K562 (cell line): ENCODE results near the gene CD19. TPM values are rescaled to one million over a fixed set of nuclear protein-coding genes. Genes with fewer than 3 reads are reported as not detected.

Source experiments
- CHD2 ChIP-seq: IDR thresholded peaks from 2 replicates; pipeline ENCODE4 v1.6.1; 2011; ENCODE audit warnings: low read depth, low read length
- CREB1 ChIP-seq, 2 experiments: sonication (generic) in 1 of 2; formaldehyde crosslinking in 1 of 2; IDR thresholded peaks; 2 replicates each; pipeline versions ENCODE4 v1.6.1 to v1.8.0; 2012 to 2022; ENCODE audit warnings: inconsistent platforms in 1 of 2, mild to moderate bottlenecking in 1 of 2, missing genetic modification reagents in 1 of 2, moderate library complexity in 1 of 2
- ERF ChIP-seq: fragments of 450-650 bp; formaldehyde crosslinking; IDR thresholded peaks from 2 replicates; pipeline ENCODE4 v1.4.0; 2020; ENCODE audit warnings: mild to moderate bottlenecking, mixed read lengths
- JUN ChIP-seq, 2 experiments: sonication (generic) in 1 of 2; formaldehyde crosslinking in 1 of 2; IDR thresholded peaks; 2 replicates each; pipeline versions ENCODE4 v1.6.1 to v1.8.0; 2012 to 2022; ENCODE audit warnings: borderline replicate concordance in 2 of 2, mild to moderate bottlenecking in 2 of 2, improper control_type of control experiment in 1 of 2, low read depth in 1 of 2, low read length in 1 of 2, missing genetic modification reagents in 1 of 2
- NRF1 ChIP-seq, 2 experiments: fragments of 450-650 bp; IDR thresholded peaks in 1 of 2; conservative IDR thresholded peaks in 1 of 2; 2 replicates each; pipeline ENCODE4 v1.6.1; 2014; ENCODE audit warnings: mild to moderate bottlenecking in 2 of 2
- SNIP1 ChIP-seq: fragments of 450-650 bp; IDR thresholded peaks from 2 replicates; pipeline ENCODE4 v1.7.1; 2017; ENCODE audit warnings: low read depth, mild to moderate bottlenecking
- SP1 ChIP-seq: sonication (generic); formaldehyde crosslinking; IDR thresholded peaks from 2 replicates; pipeline ENCODE4 v1.8.1; 2022; ENCODE audit warnings: mild to moderate bottlenecking, missing genetic modification reagents
- ZBED1 ChIP-seq: IDR thresholded peaks from 2 replicates; pipeline ENCODE4 v1.6.1; 2014
- ZFX ChIP-seq: sonication (generic); formaldehyde crosslinking; IDR thresholded peaks from 2 replicates; pipeline ENCODE4 v1.8.0; 2022; ENCODE audit warnings: mild to moderate bottlenecking, missing genetic modification reagents, moderate library complexity
- ZNF408 ChIP-seq: fragments of 250-450 bp; sonication (Bioruptor Pico); IDR thresholded peaks from 2 replicates; pipeline ENCODE4 v1.4.0; 2020; ENCODE audit warnings: low read depth, mild to moderate bottlenecking, moderate library complexity
- ZNF586 ChIP-seq: fragments of 450-650 bp; formaldehyde crosslinking; conservative IDR thresholded peaks from 2 replicates; pipeline ENCODE4 v1.4.0; 2020; ENCODE audit warnings: mild to moderate bottlenecking, moderate library complexity
- polyA plus RNA-seq, 8 experiments: library from polyadenylated mRNA; depleted of rRNA in 4 of 8; stranded (reverse) in 5 of 8; unstranded in 3 of 8; fragments of >200 nt; fragmentation: Nextera tagmentation in 2 of 8; fragmentation: Illumina TruSeq in 1 of 8; extraction: Ambion mirVana in 2 of 8; extraction: Trizol in 1 of 8; gene quantifications; 2 replicates each; pipeline versions ENCODE4 v1.2.1 to v1.2.3, GENCODE V29; 2011 to 2014; ENCODE audit warnings: inconsistent platforms in 1 of 8, missing spikeins in 1 of 8
- total RNA-seq, 7 experiments: library from RNA; depleted of rRNA in 6 of 7; stranded (reverse); fragments of >200 nt in 6 of 7; fragmentation: Illumina TruSeq in 2 of 7; extraction: Trizol in 2 of 7; gene quantifications; 2 replicates each; pipeline versions ENCODE4 v1.2.1 to v1.2.3, GENCODE V29; 2011 to 2021; ENCODE audit warnings: low replicate concordance in 1 of 7
- TF ChIP-seq, protein P1 (sequence below): sonication (generic); formaldehyde crosslinking; IDR thresholded peaks from 2 replicates; pipeline ENCODE4 v1.8.1; 2023; ENCODE audit warnings: mild to moderate bottlenecking, missing genetic modification reagents, moderate library complexity
- TF ChIP-seq, protein P2 (sequence below): sonication (generic); formaldehyde crosslinking; IDR thresholded peaks from 2 replicates; pipeline ENCODE4 v1.8.0; 2023; ENCODE audit warnings: missing genetic modification reagents, mild to moderate bottlenecking, borderline replicate concordance
- TF ChIP-seq, protein P3 (sequence below): fragments of 450-650 bp; formaldehyde crosslinking; IDR thresholded peaks from 2 replicates; pipeline ENCODE4 v1.4.0; 2020; ENCODE audit warnings: mild to moderate bottlenecking, moderate library complexity

CD19 gene
- total and polyA plus RNA-seq, 9 of the 15 experiments (the other 6 are each of a cell fraction or from before 2014, with no cell fraction given), result 0.27 to 3.7 (median 2.0) TPM; not detected in 1

DNA sequence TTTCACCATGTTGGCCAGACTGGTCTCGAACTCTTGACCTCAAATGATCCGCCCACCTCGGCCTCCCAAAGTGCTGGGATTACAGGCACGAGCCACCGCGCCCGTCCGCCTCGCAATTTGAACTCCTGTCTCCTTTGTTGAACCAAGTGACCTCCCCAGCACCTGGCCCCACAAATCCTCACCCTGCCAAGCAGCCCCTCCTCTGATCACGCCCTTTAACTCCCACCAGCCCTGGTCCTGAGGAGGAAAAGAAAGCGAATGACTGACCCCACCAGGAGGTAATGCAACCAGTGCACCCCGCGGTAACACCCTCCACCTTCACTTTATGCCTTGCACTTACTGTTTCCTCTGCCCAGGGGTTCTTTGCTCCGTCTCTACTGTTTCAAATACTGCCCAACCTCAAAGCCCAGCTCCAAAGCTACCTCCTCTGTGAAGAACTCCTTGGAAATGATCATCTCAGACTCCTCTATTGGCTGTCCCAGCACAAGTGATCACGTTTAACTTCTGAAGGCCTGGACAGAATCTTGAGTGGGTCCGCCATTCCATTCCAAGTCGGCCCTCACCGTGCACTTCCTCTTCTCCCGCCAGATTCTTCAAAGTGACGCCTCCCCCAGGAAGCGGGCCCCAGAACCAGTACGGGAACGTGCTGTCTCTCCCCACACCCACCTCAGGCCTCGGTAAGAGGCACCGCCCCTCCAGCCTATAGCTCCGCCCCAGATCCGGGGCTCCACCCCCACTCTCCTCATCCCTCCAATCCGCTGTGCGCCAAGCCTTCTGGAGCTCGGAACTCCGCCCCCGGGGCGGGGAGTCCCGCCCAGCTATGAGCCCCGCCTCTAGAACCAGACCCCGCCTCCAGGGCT, 4.4 kb downstream of the CD19 start (continued):
- TF ChIP-seq, protein P1, sequence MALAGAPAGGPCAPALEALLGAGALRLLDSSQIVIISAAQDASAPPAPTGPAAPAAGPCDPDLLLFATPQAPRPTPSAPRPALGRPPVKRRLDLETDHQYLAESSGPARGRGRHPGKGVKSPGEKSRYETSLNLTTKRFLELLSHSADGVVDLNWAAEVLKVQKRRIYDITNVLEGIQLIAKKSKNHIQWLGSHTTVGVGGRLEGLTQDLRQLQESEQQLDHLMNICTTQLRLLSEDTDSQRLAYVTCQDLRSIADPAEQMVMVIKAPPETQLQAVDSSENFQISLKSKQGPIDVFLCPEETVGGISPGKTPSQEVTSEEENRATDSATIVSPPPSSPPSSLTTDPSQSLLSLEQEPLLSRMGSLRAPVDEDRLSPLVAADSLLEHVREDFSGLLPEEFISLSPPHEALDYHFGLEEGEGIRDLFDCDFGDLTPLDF, result peak; percentile 53; the same call in 1 of the 2 replicates
- TF ChIP-seq, protein P2, sequence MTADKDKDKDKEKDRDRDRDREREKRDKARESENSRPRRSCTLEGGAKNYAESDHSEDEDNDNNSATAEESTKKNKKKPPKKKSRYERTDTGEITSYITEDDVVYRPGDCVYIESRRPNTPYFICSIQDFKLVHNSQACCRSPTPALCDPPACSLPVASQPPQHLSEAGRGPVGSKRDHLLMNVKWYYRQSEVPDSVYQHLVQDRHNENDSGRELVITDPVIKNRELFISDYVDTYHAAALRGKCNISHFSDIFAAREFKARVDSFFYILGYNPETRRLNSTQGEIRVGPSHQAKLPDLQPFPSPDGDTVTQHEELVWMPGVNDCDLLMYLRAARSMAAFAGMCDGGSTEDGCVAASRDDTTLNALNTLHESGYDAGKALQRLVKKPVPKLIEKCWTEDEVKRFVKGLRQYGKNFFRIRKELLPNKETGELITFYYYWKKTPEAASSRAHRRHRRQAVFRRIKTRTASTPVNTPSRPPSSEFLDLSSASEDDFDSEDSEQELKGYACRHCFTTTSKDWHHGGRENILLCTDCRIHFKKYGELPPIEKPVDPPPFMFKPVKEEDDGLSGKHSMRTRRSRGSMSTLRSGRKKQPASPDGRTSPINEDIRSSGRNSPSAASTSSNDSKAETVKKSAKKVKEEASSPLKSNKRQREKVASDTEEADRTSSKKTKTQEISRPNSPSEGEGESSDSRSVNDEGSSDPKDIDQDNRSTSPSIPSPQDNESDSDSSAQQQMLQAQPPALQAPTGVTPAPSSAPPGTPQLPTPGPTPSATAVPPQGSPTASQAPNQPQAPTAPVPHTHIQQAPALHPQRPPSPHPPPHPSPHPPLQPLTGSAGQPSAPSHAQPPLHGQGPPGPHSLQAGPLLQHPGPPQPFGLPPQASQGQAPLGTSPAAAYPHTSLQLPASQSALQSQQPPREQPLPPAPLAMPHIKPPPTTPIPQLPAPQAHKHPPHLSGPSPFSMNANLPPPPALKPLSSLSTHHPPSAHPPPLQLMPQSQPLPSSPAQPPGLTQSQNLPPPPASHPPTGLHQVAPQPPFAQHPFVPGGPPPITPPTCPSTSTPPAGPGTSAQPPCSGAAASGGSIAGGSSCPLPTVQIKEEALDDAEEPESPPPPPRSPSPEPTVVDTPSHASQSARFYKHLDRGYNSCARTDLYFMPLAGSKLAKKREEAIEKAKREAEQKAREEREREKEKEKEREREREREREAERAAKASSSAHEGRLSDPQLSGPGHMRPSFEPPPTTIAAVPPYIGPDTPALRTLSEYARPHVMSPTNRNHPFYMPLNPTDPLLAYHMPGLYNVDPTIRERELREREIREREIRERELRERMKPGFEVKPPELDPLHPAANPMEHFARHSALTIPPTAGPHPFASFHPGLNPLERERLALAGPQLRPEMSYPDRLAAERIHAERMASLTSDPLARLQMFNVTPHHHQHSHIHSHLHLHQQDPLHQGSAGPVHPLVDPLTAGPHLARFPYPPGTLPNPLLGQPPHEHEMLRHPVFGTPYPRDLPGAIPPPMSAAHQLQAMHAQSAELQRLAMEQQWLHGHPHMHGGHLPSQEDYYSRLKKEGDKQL (CRISPR knock-in tag), result no peak
- TF ChIP-seq CREB1 (IDR thresholded peaks at IDR 0.05) (no peak), CREB1 (CRISPR knock-in tag; IDR thresholded peaks at IDR 0.05) (peak; percentile 52; the same call in 1 of the 2 replicates), ZNF408 (CRISPR knock-in tag) (no peak), SNIP1 (peak; percentile 63; the same call in 1 of the 2 replicates), CHD2 (0 out of 2 replicates have a peak, but pooled peaks have one; percentile 39), ZNF586 (CRISPR knock-in tag) (no peak), ZFX (CRISPR knock-in tag) (peak; percentile 79), SP1 (CRISPR knock-in tag) (peak; percentile 92), JUN (IDR thresholded peaks at IDR 0.05; ENCODE audit: borderline replicate concordance, low read depth, low read length) (peak; percentile 21; the same call in 1 of the 2 replicates), JUN (CRISPR knock-in tag; IDR thresholded peaks at IDR 0.05; ENCODE audit: borderline replicate concordance) (0 out of 2 replicates have a peak, but pooled peaks have one; percentile 62), NRF1 (conservative IDR thresholded peaks at IDR 0.05 in 1 of 2, IDR thresholded peaks at IDR 0.05 in 1 of 2) (peak; percentile 73 to 76), ZBED1 (no peak), ERF (CRISPR knock-in tag) (no peak)
- TF ChIP-seq, protein P3, sequence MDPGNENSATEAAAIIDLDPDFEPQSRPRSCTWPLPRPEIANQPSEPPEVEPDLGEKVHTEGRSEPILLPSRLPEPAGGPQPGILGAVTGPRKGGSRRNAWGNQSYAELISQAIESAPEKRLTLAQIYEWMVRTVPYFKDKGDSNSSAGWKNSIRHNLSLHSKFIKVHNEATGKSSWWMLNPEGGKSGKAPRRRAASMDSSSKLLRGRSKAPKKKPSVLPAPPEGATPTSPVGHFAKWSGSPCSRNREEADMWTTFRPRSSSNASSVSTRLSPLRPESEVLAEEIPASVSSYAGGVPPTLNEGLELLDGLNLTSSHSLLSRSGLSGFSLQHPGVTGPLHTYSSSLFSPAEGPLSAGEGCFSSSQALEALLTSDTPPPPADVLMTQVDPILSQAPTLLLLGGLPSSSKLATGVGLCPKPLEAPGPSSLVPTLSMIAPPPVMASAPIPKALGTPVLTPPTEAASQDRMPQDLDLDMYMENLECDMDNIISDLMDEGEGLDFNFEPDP (CRISPR knock-in tag), result no peak
